ENCODE results near the gene PTH1R.

DNA sequence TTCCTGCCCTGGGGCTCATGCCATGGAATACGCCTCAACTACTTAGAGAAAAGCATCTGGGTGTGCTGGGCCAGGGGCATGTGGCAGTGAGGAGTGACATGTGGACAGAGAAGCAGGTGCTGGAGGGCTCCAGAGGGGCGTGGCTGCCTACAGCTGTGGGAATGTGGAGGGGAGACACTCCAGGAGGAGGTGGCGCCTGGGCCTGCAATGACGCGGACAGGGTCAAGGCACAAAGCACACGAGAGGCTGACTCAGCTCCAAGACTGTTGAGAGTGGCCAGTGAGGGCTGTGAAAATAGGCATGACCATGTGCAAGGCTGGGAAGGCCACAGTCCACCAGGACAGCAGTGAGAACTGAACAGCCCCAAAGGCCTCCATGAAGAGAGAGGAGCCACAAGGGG lies 48.5 kb downstream of the PTH1R start:
- TF ChIP-seq EZH2phosphoT487 (IDR thresholded peaks at IDR 0.05; ENCODE audit: insufficient read depth, low read depth) (no peak), EZH2 (IDR thresholded peaks at IDR 0.05; ENCODE audit: insufficient read depth, poor library complexity, severe bottlenecking) (no peak)
